Endothelial cell of umbilical vein (primary cell): ENCODE data around the gene COG5. TPM values are rescaled to one million over a fixed set of nuclear protein-coding genes. Genes with fewer than 3 reads are reported as not detected.

Experiments used
- BruUV-seq: library from RNA; stranded (reverse); fragments of 400-500 nt; replicated peaks from 2 replicates; lab custom pipeline; 2021; lab: Mats Ljungman, UMichigan
- CTCF ChIA-PET: fragments of 300-600, 350-600 bp; sonication (Branson Sonifier 250); formaldehyde crosslinking; loops from one replicate; lab custom pipeline; 2021; ENCODE audit warnings: antibody characterized with exemption, inconsistent platforms; lab: Charles Lee
- POLR2A ChIA-PET: fragments of 300-600, 350-600 bp; sonication (Branson Sonifier 250); formaldehyde crosslinking; loops from one replicate; lab custom pipeline; 2021; ENCODE audit warnings: antibody characterized with exemption, inconsistent platforms; lab: Charles Lee
- DNase-seq: peaks from one replicate; pipeline ENCODE4 v3.0.0-alpha.2; 2011; ENCODE audit warnings: low read depth, low spot score
- FAIRE-seq: peaks from 2 replicates; lab custom pipeline; 2011; peaks lifted over from hg19 to GRCh38; lab: Jason Lieb, UNC
- H2AFZ ChIP-seq: 2 replicates; pipeline ENCODE4 v1.6.0; 2012; ENCODE audit warnings: low read depth, low read length, control low read depth, inconsistent platforms
- H3K27ac ChIP-seq: 2 replicates; pipeline ENCODE4 v1.5.1; 2011; ENCODE audit warnings: low read depth, mild to moderate bottlenecking, control low read depth, low read length, moderate library complexity; ENCODE audit not compliant: insufficient read depth
- H3K27me3 ChIP-seq, 2 experiments: 2 replicates each; pipeline versions ENCODE4 v1.6.0 to v1.6.1; 2011; ENCODE audit warnings: low read length in 2 of 2, mixed read lengths in 1 of 2; ENCODE audit not compliant: control insufficient read depth in 2 of 2, insufficient read depth in 2 of 2
- H3K36me3 ChIP-seq, 2 experiments: 2 replicates in 1 of 2; 3 replicates in 1 of 2; pipeline ENCODE4 v1.5.1; 2011; ENCODE audit warnings: low read length in 2 of 2, mild to moderate bottlenecking in 1 of 2, moderate library complexity in 1 of 2; ENCODE audit not compliant: control insufficient read depth in 2 of 2, insufficient read depth in 2 of 2; ENCODE audit errors: extremely low read depth in 1 of 2
- H3K4me1 ChIP-seq: 3 replicates; pipeline ENCODE4 v1.5.1; 2011; ENCODE audit warnings: mild to moderate bottlenecking, low read length; ENCODE audit not compliant: control insufficient read depth, insufficient read depth; ENCODE audit errors: extremely low read depth
- H3K4me2 ChIP-seq: 2 replicates; pipeline ENCODE4 v1.6.1; 2011; ENCODE audit warnings: low read length, control low read depth, mixed read lengths; ENCODE audit not compliant: insufficient read depth
- H3K4me3 ChIP-seq, 3 experiments: fragments of 200-600 bp in 1 of 3; sonication (generic), shearing (Covaris generic) in 1 of 3; replicated peaks in 1 of 3; 2 replicates each; pipeline ENCODE4 v1.5.1; 2011 to 2016; ENCODE audit warnings: control low read depth in 3 of 3, low read length in 3 of 3, mild to moderate bottlenecking in 2 of 3, inconsistent platforms in 1 of 3, low read depth in 1 of 3, moderate library complexity in 1 of 3; ENCODE audit not compliant: insufficient read depth in 1 of 3
- H3K79me2 ChIP-seq: 2 replicates; pipeline ENCODE4 v1.6.0; 2012; ENCODE audit warnings: low read length, inconsistent platforms; ENCODE audit not compliant: control insufficient read depth, insufficient read depth
- H3K9ac ChIP-seq: replicated peaks from 2 replicates; pipeline ENCODE3; 2011; ENCODE audit warnings: low read length, control low read depth; ENCODE audit not compliant: insufficient read depth; ENCODE audit errors: extremely low read depth
- H3K9me1 ChIP-seq: replicated peaks from 3 replicates; pipeline ENCODE4 v1.6.0; 2011; ENCODE audit warnings: mild to moderate bottlenecking, low read length; ENCODE audit not compliant: control insufficient read depth, insufficient read depth; ENCODE audit errors: extremely low read depth
- H3K9me3 ChIP-seq: replicated peaks from 2 replicates; pipeline ENCODE4 v1.5.1; 2012; ENCODE audit warnings: low read length, inconsistent platforms; ENCODE audit not compliant: control insufficient read depth, insufficient read depth
- H4K20me1 ChIP-seq: replicated peaks from 2 replicates; pipeline ENCODE3; 2011; ENCODE audit warnings: mild to moderate bottlenecking, low read length; ENCODE audit not compliant: control insufficient read depth, insufficient read depth; ENCODE audit errors: extremely low read depth
- EZH2 ChIP-seq: IDR thresholded peaks from 2 replicates; pipeline ENCODE4 v1.6.1; 2012; ENCODE audit warnings: borderline replicate concordance, low read depth, mild to moderate bottlenecking, moderate library complexity, low read length, inconsistent platforms; ENCODE audit not compliant: severe bottlenecking
- FOS ChIP-seq: IDR thresholded peaks from 2 replicates; pipeline ENCODE4 v1.6.1; 2011; ENCODE audit warnings: mild to moderate bottlenecking, low read length, moderate library complexity, borderline replicate concordance; ENCODE audit not compliant: insufficient read depth
- JUN ChIP-seq: IDR thresholded peaks from 2 replicates; pipeline ENCODE4 v1.6.1; 2011; ENCODE audit warnings: borderline replicate concordance, low read depth; ENCODE audit not compliant: insufficient read length, insufficient read depth
- POLR2A ChIP-seq: IDR thresholded peaks from 2 replicates; pipeline ENCODE4 v1.6.1; 2012; ENCODE audit warnings: low read depth, mild to moderate bottlenecking, control low read depth, low read length
- POLR2AphosphoS5 ChIP-seq: IDR thresholded peaks from 2 replicates; pipeline ENCODE4 v1.6.1; 2012; ENCODE audit warnings: low read depth, mild to moderate bottlenecking, control low read depth, low read length, moderate library complexity; ENCODE audit not compliant: insufficient read depth
- dilution Hi-C: fragments of 300-500 bp; cut with MboI; formaldehyde crosslinking; loops from one replicate; pipeline ENCODE4 v1.15.0; 2019; ENCODE audit warnings: low sequenced_read_pairs; ENCODE audit not compliant: extremely low pct_ligation_motif_present
- intact Hi-C: fragments of 100-400 bp; cut with micrococcal nuclease; formaldehyde crosslinking; loops from one replicate; pipeline ENCODE4 v1.10.0; 2022
- polyA plus RNA-seq, 4 experiments: library from polyadenylated mRNA; depleted of rRNA in 3 of 4; stranded (reverse) in 3 of 4; unstranded in 1 of 4; fragments of >200 nt; gene quantifications; 2 replicates each; pipeline versions ENCODE4 v1.2.1 to v1.2.3, GENCODE V29; 2011 to 2012; ENCODE audit warnings: missing spikeins in 1 of 4
- total RNA-seq: library from RNA; stranded (reverse); gene quantifications from 2 replicates; pipeline ENCODE4 v1.2.3, GENCODE V29; 2021
- TF ChIP-seq, protein P1 (sequence below): IDR thresholded peaks from 2 replicates; pipeline ENCODE4 v1.6.1; 2011; ENCODE audit not compliant: insufficient read depth, insufficient read length
- TF ChIP-seq, protein P2 (sequence below), 2 donors: IDR thresholded peaks; 1 replicate in 1 of 2; 2 replicates in 1 of 2; pipeline ENCODE4 v1.5.1; 2011; ENCODE audit warnings: low read length in 2 of 2, mild to moderate bottlenecking in 2 of 2, moderate library complexity in 2 of 2, control low read depth in 1 of 2, inconsistent platforms in 1 of 2, low read depth in 1 of 2; ENCODE audit not compliant: insufficient read depth in 1 of 2; ENCODE audit errors: extremely low read depth in 1 of 2

The COG5 gene
- total and polyA plus RNA-seq, 2 donors (not counting 3 experiments of a cell fraction or from before 2014, with no cell fraction given): 18.8 to 45.3 TPM

DNA sequence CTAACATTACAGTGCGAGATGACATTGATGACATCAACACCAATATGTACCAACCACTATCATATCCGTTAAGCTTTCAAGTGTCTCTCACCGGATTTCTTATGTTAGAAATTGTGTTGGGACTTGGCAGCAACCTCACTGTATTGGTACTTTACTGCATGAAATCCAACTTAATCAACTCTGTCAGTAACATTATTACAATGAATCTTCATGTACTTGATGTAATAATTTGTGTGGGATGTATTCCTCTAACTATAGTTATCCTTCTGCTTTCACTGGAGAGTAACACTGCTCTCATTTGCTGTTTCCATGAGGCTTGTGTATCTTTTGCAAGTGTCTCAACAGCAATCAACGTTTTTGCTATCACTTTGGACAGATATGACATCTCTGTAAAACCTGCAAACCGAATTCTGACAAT is 89.6 kb downstream of the COG5 start:
- DNase-seq (no peak), FAIRE-seq (no peak)
- intact Hi-C loops (no loop called here), dilution Hi-C loops (no loop called here)
- no peak overlapping the region for H3K9ac ChIP-seq
- no peaks in the 10 kb centered on the region for H3K9me1 ChIP-seq
- no peaks in the 10 kb centered on the region for H3K27me3 ChIP-seq
- H2AFZ ChIP-seq: no peak overlapping the region
- H3K4me1 ChIP-seq: peaks cover 12% of the 10 kb centered on the region
- no peaks in the 10 kb centered on the region for H3K9me3 ChIP-seq
- no peak overlapping the region for H3K27ac ChIP-seq
- no peak overlapping the region for H3K4me2 ChIP-seq
- ChIA-PET POLR2A (no interaction called here), CTCF (interaction anchor here (2.4 kb wide), 1 partner anchor 77 kb away, joined by 5 read pairs; no protein-coding TSS in a partner anchor)
- no peak for TF ChIP-seq EZH2
- TF ChIP-seq, protein P1, sequence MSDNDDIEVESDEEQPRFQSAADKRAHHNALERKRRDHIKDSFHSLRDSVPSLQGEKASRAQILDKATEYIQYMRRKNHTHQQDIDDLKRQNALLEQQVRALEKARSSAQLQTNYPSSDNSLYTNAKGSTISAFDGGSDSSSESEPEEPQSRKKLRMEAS: no peak
- no peak for TF ChIP-seq JUN
- no peak for TF ChIP-seq FOS
- TF ChIP-seq POLR2A: no peak
- TF ChIP-seq, protein P2, sequence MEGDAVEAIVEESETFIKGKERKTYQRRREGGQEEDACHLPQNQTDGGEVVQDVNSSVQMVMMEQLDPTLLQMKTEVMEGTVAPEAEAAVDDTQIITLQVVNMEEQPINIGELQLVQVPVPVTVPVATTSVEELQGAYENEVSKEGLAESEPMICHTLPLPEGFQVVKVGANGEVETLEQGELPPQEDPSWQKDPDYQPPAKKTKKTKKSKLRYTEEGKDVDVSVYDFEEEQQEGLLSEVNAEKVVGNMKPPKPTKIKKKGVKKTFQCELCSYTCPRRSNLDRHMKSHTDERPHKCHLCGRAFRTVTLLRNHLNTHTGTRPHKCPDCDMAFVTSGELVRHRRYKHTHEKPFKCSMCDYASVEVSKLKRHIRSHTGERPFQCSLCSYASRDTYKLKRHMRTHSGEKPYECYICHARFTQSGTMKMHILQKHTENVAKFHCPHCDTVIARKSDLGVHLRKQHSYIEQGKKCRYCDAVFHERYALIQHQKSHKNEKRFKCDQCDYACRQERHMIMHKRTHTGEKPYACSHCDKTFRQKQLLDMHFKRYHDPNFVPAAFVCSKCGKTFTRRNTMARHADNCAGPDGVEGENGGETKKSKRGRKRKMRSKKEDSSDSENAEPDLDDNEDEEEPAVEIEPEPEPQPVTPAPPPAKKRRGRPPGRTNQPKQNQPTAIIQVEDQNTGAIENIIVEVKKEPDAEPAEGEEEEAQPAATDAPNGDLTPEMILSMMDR (IDR thresholded peaks at IDR 0.05; ENCODE audit: extremely low read depth in 1 of 2, insufficient read depth in 1 of 2, low read depth in 1 of 2, low read length in 2 of 2): no peak
- TF ChIP-seq POLR2AphosphoS5: no peak
- BruUV-seq: no TSS peak
- no peak overlapping the region for H3K4me3 ChIP-seq
- H4K20me1 ChIP-seq: no peaks in the 10 kb centered on the region
- no peaks in the 10 kb centered on the region for H3K36me3 ChIP-seq
- H3K79me2 ChIP-seq: no peaks in the 10 kb centered on the region
